ENCODE results near the gene ZNF3.
A peak's percentile ranks its signal among the peaks of the same experiment; 100 is the strongest.

The ZNF3 gene

DNA sequence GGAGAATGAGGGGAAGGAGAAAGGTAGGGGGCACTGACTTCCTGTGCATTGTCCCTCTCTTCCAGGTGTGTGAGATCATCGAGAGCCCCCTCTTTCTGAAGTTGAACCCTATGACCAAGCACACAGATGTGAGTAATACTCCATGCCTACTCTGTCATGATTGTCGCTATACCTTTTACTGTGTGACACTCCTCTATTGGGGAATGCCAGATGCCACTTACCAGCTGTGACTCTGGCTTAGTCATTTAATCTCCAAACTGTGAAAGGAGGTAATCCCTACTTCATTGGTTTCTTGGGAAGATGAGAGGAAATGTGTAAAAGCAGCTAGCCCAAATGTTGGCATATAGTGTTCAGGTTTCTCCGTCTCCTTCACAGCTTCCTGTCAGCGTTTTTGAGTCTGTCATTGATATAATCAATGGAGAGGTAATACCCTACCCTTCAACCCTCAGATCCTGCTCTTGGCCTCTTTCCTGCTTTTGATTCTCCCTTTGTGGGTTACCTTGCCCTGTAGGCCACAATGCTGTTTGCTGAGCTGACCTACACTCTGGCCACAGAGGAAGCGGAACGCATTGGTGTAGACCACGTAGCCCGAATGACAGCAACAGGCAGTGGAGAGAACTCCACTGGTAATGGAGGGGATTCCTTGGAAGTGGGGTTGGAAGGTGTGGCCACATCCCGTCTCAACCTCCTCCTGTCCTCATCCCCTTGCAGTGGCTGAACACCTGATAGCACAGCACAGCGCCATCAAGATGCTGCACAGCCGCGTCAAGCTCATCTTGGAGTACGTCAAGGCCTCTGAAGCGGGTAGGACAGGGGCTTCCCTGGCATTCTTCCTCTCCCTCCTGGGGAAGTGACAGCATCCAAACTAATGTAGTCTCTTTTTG, 9.2 kb upstream of the ZNF3 start:
- Histone ChIP-seq H3K4me2 (ENCODE audit: low read length) (no peak overlapping the region), H4K20me1 (ENCODE audit: insufficient read depth, low read length) (peaks cover 12% of the 10 kb centered on the region), H3K4me1 (ENCODE audit: low read length) (peaks cover 11% of the 10 kb centered on the region), H3K9ac (ENCODE audit: low read length) (no peak overlapping the region), H3K27me3 (ENCODE audit: low read depth, low read length) (peaks cover under 1% of the 10 kb centered on the region; the same call in 1 of the 2 replicates), H2AFZ (ENCODE audit: low read depth, low read length) (no peak overlapping the region), H3K4me3 (ENCODE audit: low read length) (no peak overlapping the region), H3K9me3 (ENCODE audit: insufficient read depth, low read length) (no peaks in the 10 kb centered on the region), H3K27ac (ENCODE audit: low read length) (no peak overlapping the region), H3K36me3 (replicated peaks; ENCODE audit: low read depth, low read length) (peaks cover 50% of the 10 kb centered on the region), H3K79me2 (ENCODE audit: low read length) (peaks cover 12% of the 10 kb centered on the region)
- TF ChIP-seq, protein P1, sequence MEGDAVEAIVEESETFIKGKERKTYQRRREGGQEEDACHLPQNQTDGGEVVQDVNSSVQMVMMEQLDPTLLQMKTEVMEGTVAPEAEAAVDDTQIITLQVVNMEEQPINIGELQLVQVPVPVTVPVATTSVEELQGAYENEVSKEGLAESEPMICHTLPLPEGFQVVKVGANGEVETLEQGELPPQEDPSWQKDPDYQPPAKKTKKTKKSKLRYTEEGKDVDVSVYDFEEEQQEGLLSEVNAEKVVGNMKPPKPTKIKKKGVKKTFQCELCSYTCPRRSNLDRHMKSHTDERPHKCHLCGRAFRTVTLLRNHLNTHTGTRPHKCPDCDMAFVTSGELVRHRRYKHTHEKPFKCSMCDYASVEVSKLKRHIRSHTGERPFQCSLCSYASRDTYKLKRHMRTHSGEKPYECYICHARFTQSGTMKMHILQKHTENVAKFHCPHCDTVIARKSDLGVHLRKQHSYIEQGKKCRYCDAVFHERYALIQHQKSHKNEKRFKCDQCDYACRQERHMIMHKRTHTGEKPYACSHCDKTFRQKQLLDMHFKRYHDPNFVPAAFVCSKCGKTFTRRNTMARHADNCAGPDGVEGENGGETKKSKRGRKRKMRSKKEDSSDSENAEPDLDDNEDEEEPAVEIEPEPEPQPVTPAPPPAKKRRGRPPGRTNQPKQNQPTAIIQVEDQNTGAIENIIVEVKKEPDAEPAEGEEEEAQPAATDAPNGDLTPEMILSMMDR (IDR thresholded peaks at IDR 0.05; ENCODE audit: low read depth, low read length) = no peak
- no peak for TF ChIP-seq EZH2phosphoT487 (IDR thresholded peaks at IDR 0.05; ENCODE audit: low read depth)

- Histone ChIP-seq H3K36me3 (replicated peaks; ENCODE audit: low read depth, low read length) (peaks cover 38% of the 10 kb centered on the region), H3K79me2 (ENCODE audit: low read length) (peaks cover 9% of the 10 kb centered on the region), H3K9ac (ENCODE audit: low read length) (peak overlapping the region; percentile 85), H2AFZ (ENCODE audit: low read depth, low read length) (no peak overlapping the region), H4K20me1 (ENCODE audit: insufficient read depth, low read length) (peaks cover 6% of the 10 kb centered on the region), H3K4me2 (ENCODE audit: low read length) (peak overlapping the region; percentile 93), H3K4me3 (ENCODE audit: low read length) (peak overlapping the region; percentile 90), H3K27me3 (ENCODE audit: low read depth, low read length) (peaks cover 8% of the 10 kb centered on the region; the same call in 1 of the 2 replicates), H3K27ac (ENCODE audit: low read length) (peak overlapping the region; percentile 55), H3K4me1 (ENCODE audit: low read length) (peaks cover 11% of the 10 kb centered on the region), H3K9me3 (ENCODE audit: insufficient read depth, low read length) (no peaks in the 10 kb centered on the region)
- TF ChIP-seq EZH2phosphoT487 (IDR thresholded peaks at IDR 0.05; ENCODE audit: low read depth) = no peak
- TF ChIP-seq, protein P1 (IDR thresholded peaks at IDR 0.05; ENCODE audit: low read depth, low read length) = no peak
Observed at GRCh38 chr7:100089458-100090196, 8.1 kb upstream of the ZNF3 start.

DNA sequence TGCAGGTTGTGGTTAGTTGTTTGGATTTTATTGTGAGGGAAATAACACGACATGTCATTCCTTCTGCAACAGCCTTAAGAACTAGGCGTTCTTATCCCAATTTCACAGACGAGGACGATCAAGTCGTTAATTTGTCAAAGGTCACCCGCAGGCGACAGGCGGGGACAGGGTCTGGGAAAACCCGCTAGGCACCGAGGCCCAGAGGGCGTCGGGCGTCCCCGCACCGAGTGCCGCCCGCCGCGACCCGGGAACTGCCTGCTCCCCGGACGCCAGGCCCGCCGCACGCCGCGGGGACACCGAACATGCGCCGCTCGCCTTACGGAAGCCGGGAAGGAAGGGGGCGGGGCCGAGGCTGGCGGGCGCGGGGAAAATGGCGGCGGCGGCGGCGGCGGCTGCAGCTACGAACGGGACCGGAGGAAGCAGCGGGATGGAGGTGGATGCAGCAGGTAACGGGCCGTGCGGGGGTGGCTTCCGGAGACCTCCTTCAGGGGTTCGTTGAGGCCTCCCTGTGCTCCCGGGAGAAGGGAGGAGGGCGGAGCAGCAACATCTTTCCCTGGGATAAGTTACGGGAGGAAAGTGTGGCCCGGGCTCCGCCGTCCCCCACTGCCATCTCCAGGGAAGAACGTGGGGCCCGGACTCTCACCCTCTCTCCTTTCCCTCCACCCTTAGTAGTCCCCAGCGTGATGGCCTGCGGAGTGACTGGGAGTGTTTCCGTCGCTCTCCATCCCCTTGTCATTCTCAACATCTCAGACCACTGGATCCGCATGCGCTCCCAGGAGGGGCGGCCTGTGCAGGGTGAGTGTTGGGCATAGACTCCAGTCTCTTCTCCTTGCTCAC, 7.3 kb upstream of the ZNF3 start, which contains the start of gene COPS6:
TSS of gene COPS6 (plus strand) at position 349 of the 837 bp plus-strand sequence. CDS start at position 371, 22 bp downstream.
- no peak for TF ChIP-seq EZH2phosphoT487 (IDR thresholded peaks at IDR 0.05; ENCODE audit: low read depth)
- Histone ChIP-seq H3K27ac (ENCODE audit: low read length) (peak within 1 kb of the TSS; percentile 55), H3K36me3 (replicated peaks; ENCODE audit: low read depth, low read length) (peaks cover 30% of the 10 kb centered on the region), H3K4me3 (ENCODE audit: low read length) (peak within 1 kb of the TSS; percentile 90), H3K4me1 (ENCODE audit: low read length) (peaks cover 11% of the 10 kb centered on the region), H3K9ac (ENCODE audit: low read length) (peak within 1 kb of the TSS; percentile 85), H3K9me3 (ENCODE audit: insufficient read depth, low read length) (no peaks in the 10 kb centered on the region), H2AFZ (ENCODE audit: low read depth, low read length) (peak within 1 kb of the TSS; percentile 65; the same call in 1 of the 2 replicates), H3K79me2 (ENCODE audit: low read length) (peaks cover 9% of the 10 kb centered on the region), H3K27me3 (ENCODE audit: low read depth, low read length) (peaks cover 12% of the 10 kb centered on the region; the same call in 1 of the 2 replicates), H4K20me1 (ENCODE audit: insufficient read depth, low read length) (peaks cover 6% of the 10 kb centered on the region; the same call in 1 of the 2 replicates), H3K4me2 (ENCODE audit: low read length) (peak within 1 kb of the TSS; percentile 93)

- peaks cover 4% of the 10 kb centered on the region; the same call in 1 of the 2 replicates for H4K20me1 ChIP-seq (ENCODE audit: insufficient read depth, low read length)
- peak overlapping the region; percentile 90 for H3K4me3 ChIP-seq (ENCODE audit: low read length)
- no peaks in the 10 kb centered on the region for H3K9me3 ChIP-seq (ENCODE audit: insufficient read depth, low read length)
- peaks cover 12% of the 10 kb centered on the region; the same call in 1 of the 2 replicates for H3K27me3 ChIP-seq (ENCODE audit: low read depth, low read length)
- TF ChIP-seq, protein P1 (IDR thresholded peaks at IDR 0.05; ENCODE audit: low read depth, low read length) = no peak
- no peak for TF ChIP-seq EZH2phosphoT487 (IDR thresholded peaks at IDR 0.05; ENCODE audit: low read depth)
- peaks cover 9% of the 10 kb centered on the region for H3K79me2 ChIP-seq (ENCODE audit: low read length)
- peak overlapping the region; percentile 65; the same call in 1 of the 2 replicates for H2AFZ ChIP-seq (ENCODE audit: low read depth, low read length)
- H3K27ac ChIP-seq (ENCODE audit: low read length) = peak overlapping the region; percentile 55
- H3K9ac ChIP-seq (ENCODE audit: low read length) = peak overlapping the region; percentile 85
- peaks cover 23% of the 10 kb centered on the region for H3K36me3 ChIP-seq (replicated peaks; ENCODE audit: low read depth, low read length)
- H3K4me1 ChIP-seq (ENCODE audit: low read length) = peaks cover 11% of the 10 kb centered on the region
- peak overlapping the region; percentile 93 for H3K4me2 ChIP-seq (ENCODE audit: low read length)
Observed at GRCh38 chr7:100088095-100088620, 6.6 kb upstream of the ZNF3 start.

Measured in OCI-LY3 (cell line).